ENCODE data around the gene TMEM221.
A peak's percentile ranks its signal among the peaks of the same experiment; 100 is the strongest.

The TMEM221 gene

GRCh38 chr19:17421942-17422341, 26.5 kb downstream of the TMEM221 start:
- no peaks in the 10 kb centered on the region for H4K20me1 ChIP-seq (ENCODE audit: insufficient read depth, low read length)
- no peaks in the 10 kb centered on the region for H3K27me3 ChIP-seq (ENCODE audit: low read depth, low read length)
- H3K4me3 ChIP-seq (ENCODE audit: low read length): no peak overlapping the region
- no peak overlapping the region for H2AFZ ChIP-seq (ENCODE audit: low read depth, low read length)
- H3K36me3 ChIP-seq (replicated peaks; ENCODE audit: low read depth, low read length): no peaks in the 10 kb centered on the region
- H3K9me3 ChIP-seq (ENCODE audit: insufficient read depth, low read length): no peaks in the 10 kb centered on the region
- peaks cover 12% of the 10 kb centered on the region for H3K4me1 ChIP-seq (ENCODE audit: low read length)
- no peak overlapping the region for H3K9ac ChIP-seq (ENCODE audit: low read length)
- no peak overlapping the region for H3K27ac ChIP-seq (ENCODE audit: low read length)
- TF ChIP-seq EZH2phosphoT487 (IDR thresholded peaks at IDR 0.05; ENCODE audit: low read depth): no peak
- no peak for TF ChIP-seq CTCF (IDR thresholded peaks at IDR 0.05; ENCODE audit: low read depth, low read length)
- H3K79me2 ChIP-seq (ENCODE audit: low read length): no peaks in the 10 kb centered on the region
- no peak overlapping the region for H3K4me2 ChIP-seq (ENCODE audit: low read length)

DNA sequence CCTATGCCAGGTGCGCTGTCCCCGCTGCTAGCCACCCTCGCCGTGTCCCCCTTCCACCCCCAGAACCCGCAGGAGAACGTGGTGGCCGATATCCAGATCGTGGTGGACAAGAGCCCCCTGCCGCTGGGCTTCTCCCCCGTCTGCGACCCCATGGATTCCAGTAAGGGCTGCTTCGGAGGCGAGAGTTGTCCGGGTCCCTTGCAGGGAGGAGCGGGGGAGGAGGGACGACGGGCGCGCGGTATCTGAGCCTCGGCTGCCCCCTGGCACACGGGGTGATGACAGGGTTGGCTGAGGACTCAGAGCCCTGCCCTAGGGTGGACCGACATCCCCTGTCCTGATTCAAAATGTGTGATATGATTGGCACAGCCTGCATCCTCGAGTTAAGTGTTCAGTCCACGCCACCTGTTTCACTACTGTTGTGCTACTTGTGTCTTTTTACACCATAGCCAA, 28.0 kb downstream of the TMEM221 start:
- TF ChIP-seq EZH2phosphoT487 (IDR thresholded peaks at IDR 0.05; ENCODE audit: low read depth) (no peak), CTCF (IDR thresholded peaks at IDR 0.05; ENCODE audit: low read depth, low read length) (no peak)
- H3K27ac ChIP-seq (ENCODE audit: low read length): no peak overlapping the region
- H3K36me3 ChIP-seq (replicated peaks; ENCODE audit: low read depth, low read length): no peaks in the 10 kb centered on the region
- no peaks in the 10 kb centered on the region for H3K27me3 ChIP-seq (ENCODE audit: low read depth, low read length)
- H3K9me3 ChIP-seq (ENCODE audit: insufficient read depth, low read length): no peaks in the 10 kb centered on the region
- H3K79me2 ChIP-seq (ENCODE audit: low read length): no peaks in the 10 kb centered on the region
- H2AFZ ChIP-seq (ENCODE audit: low read depth, low read length): peak overlapping the region; percentile 97
- H3K9ac ChIP-seq (ENCODE audit: low read length): peak overlapping the region; percentile 70
- no peaks in the 10 kb centered on the region for H4K20me1 ChIP-seq (ENCODE audit: insufficient read depth, low read length)
- H3K4me3 ChIP-seq (ENCODE audit: low read length): peak overlapping the region; percentile 85
- peak overlapping the region; percentile 80 for H3K4me2 ChIP-seq (ENCODE audit: low read length)
- H3K4me1 ChIP-seq (ENCODE audit: low read length): peaks cover 12% of the 10 kb centered on the region

- Histone ChIP-seq H3K4me1 (ENCODE audit: low read length) (peaks cover 12% of the 10 kb centered on the region), H3K4me2 (ENCODE audit: low read length) (peak within 1 kb of the TSS; percentile 91), H3K79me2 (ENCODE audit: low read length) (no peaks in the 10 kb centered on the region), H2AFZ (ENCODE audit: low read depth, low read length) (peak within 1 kb of the TSS; percentile 97), H3K27me3 (ENCODE audit: low read depth, low read length) (no peaks in the 10 kb centered on the region), H3K9ac (ENCODE audit: low read length) (peak within 1 kb of the TSS; percentile 88), H3K36me3 (replicated peaks; ENCODE audit: low read depth, low read length) (no peaks in the 10 kb centered on the region), H4K20me1 (ENCODE audit: insufficient read depth, low read length) (no peaks in the 10 kb centered on the region), H3K9me3 (ENCODE audit: insufficient read depth, low read length) (no peaks in the 10 kb centered on the region), H3K27ac (ENCODE audit: low read length) (peak within 1 kb of the TSS; percentile 53), H3K4me3 (ENCODE audit: low read length) (peak within 1 kb of the TSS; percentile 85)
- TF ChIP-seq EZH2phosphoT487 (IDR thresholded peaks at IDR 0.05; ENCODE audit: low read depth): no peak
- TF ChIP-seq CTCF (IDR thresholded peaks at IDR 0.05; ENCODE audit: low read depth, low read length): no peak
These were observed 28.6 kb downstream of the TMEM221 start, which contains the start of gene MVB12A for GRCh38 chr19:17419621-17420474. TSS of gene MVB12A (plus strand) at chr19:17420047. CDS start at chr19:17420136, 89 bp downstream.

GRCh38 chr19:17419154-17419620, 29.3 kb downstream of the TMEM221 start:
- Histone ChIP-seq H2AFZ (ENCODE audit: low read depth, low read length) (peak overlapping the region; percentile 68; the same call in 1 of the 2 replicates), H3K4me3 (ENCODE audit: low read length) (peak overlapping the region; percentile 85), H3K4me2 (ENCODE audit: low read length) (peak overlapping the region; percentile 91), H3K27ac (ENCODE audit: low read length) (peak overlapping the region; percentile 53), H3K9ac (ENCODE audit: low read length) (peak overlapping the region; percentile 88), H3K4me1 (ENCODE audit: low read length) (peaks cover 12% of the 10 kb centered on the region), H3K36me3 (replicated peaks; ENCODE audit: low read depth, low read length) (no peaks in the 10 kb centered on the region), H3K79me2 (ENCODE audit: low read length) (no peaks in the 10 kb centered on the region), H3K9me3 (ENCODE audit: insufficient read depth, low read length) (no peaks in the 10 kb centered on the region), H3K27me3 (ENCODE audit: low read depth, low read length) (no peaks in the 10 kb centered on the region), H4K20me1 (ENCODE audit: insufficient read depth, low read length) (no peaks in the 10 kb centered on the region)
- TF ChIP-seq CTCF (IDR thresholded peaks at IDR 0.05; ENCODE audit: low read depth, low read length): no peak
- no peak for TF ChIP-seq EZH2phosphoT487 (IDR thresholded peaks at IDR 0.05; ENCODE audit: low read depth)

Measured in OCI-LY3 (cell line).